ENCODE data around the gene TCF4.

TCF4 gene

GRCh38 chr18:55585065-55585919, 2.7 kb downstream of the TCF4 start:
- DNase-seq = no peak

- no peak for DNase-seq
Observed at GRCh38 chr18:55584201-55584600, 3.8 kb downstream of the TCF4 start.

- no peak for DNase-seq
Observed at GRCh38 chr18:55582325-55582724, 5.7 kb downstream of the TCF4 start.

- DNase-seq = no peak
Observed at GRCh38 chr18:55579501-55580270, 8.3 kb downstream of the TCF4 start.

- no peak for DNase-seq
Observed at GRCh38 chr18:55577812-55578539, 10.0 kb downstream of the TCF4 start.

- DNase-seq = no peak
Observed at GRCh38 chr18:55576001-55576400, 12.0 kb downstream of the TCF4 start.

- DNase-seq = no peak
Observed at GRCh38 chr18:55575066-55575465, 12.9 kb downstream of the TCF4 start.

GRCh38 chr18:55573386-55573785, 14.6 kb downstream of the TCF4 start:
- no peak for DNase-seq

GRCh38 chr18:55570966-55571365, 17.0 kb downstream of the TCF4 start:
- DNase-seq = no peak

- DNase-seq = no peak
Observed at GRCh38 chr18:55566456-55566935, 21.5 kb downstream of the TCF4 start.

- DNase-seq = no peak
Observed at GRCh38 chr18:55559739-55560138, 28.3 kb downstream of the TCF4 start.

GRCh38 chr18:55557211-55557610, 30.8 kb downstream of the TCF4 start:
- DNase-seq = no peak

GRCh38 chr18:55555395-55556027, 32.5 kb downstream of the TCF4 start:
- no peak for DNase-seq

- no peak for DNase-seq
Observed at GRCh38 chr18:55552526-55553189, 35.3 kb downstream of the TCF4 start.

- no peak for DNase-seq
Observed at GRCh38 chr18:55551227-55551626, 36.8 kb downstream of the TCF4 start.

GRCh38 chr18:55550471-55550870, 37.5 kb downstream of the TCF4 start:
- DNase-seq = no peak

- DNase-seq = no peak
Observed at GRCh38 chr18:55549474-55550104, 38.4 kb downstream of the TCF4 start.

- DNase-seq = no peak
Observed at GRCh38 chr18:55547705-55548056, 40.3 kb downstream of the TCF4 start.

- DNase-seq = no peak
Observed at GRCh38 chr18:55546851-55547704, 40.9 kb downstream of the TCF4 start.

- DNase-seq = no peak
Observed at GRCh38 chr18:55544014-55544413, 44.0 kb downstream of the TCF4 start.
